ENCODE data around the gene TNIP3. TPM values are rescaled to one million over a fixed set of nuclear protein-coding genes. Genes with fewer than 3 reads are reported as not detected.
A peak's percentile ranks its signal among the peaks of the same experiment; 100 is the strongest.

The TNIP3 gene, protein sequence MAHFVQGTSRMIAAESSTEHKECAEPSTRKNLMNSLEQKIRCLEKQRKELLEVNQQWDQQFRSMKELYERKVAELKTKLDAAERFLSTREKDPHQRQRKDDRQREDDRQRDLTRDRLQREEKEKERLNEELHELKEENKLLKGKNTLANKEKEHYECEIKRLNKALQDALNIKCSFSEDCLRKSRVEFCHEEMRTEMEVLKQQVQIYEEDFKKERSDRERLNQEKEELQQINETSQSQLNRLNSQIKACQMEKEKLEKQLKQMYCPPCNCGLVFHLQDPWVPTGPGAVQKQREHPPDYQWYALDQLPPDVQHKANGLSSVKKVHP
- total RNA-seq (2012; rRNA removed) (0.18 and 0.28 TPM in 2 replicates), polyA plus RNA-seq (2012; rRNA removed) (0.10 TPM in 2 replicates), Bru-seq, nascent RNA (percentile 4 among the genes with signal in this experiment), BruChase-seq, experiment 1, labeled RNA remaining after a 6-hour chase (percentile 4 among the genes with signal in this experiment), BruChase-seq, experiment 2, labeled RNA remaining after a 2-hour chase (percentile 2 among the genes with signal in this experiment)
- polyA plus RNA-seq (2012; cell fraction: cytosol; rRNA removed) = 0.03 and 0.09 TPM in 2 replicates
- polyA plus RNA-seq (2012; cell fraction: nucleus; rRNA removed; ENCODE audit: low replicate concordance) = 0.07 TPM in 1 of 2 replicates, not detected in the other
- long read RNA-seq = 0 reads

DNA sequence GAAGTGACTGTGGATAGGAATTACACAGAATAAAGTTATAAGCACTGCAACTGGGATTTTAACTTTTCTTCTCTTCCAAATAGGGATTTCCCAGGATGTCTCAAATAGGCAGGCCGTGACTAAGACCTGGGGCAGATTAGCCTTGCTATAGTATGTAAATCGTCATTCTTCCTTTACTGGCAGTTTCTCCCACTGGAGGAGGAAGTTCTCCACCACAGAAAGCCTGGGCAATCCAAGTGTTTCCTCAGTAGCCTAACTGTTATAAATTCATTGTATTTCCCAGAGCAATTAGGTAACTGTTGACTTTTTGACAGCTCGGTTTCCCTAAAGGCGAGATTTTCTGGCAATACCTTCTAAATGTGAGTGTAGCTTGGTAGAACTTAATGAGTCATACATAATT is at the start of gene TNIP3:
Gene TNIP3, minus strand, starts transcription at position 31 of the 400 bp plus-strand sequence. CDS start 196 bp downstream, outside the sequence.
- no peaks in the 10 kb centered on the region for H3K9me3 ChIP-seq (ENCODE audit: control insufficient read depth, insufficient read depth, low read length)
- no peak within 1 kb of the TSS for H3K14ac ChIP-seq (replicated peaks; ENCODE audit: low read depth, low read length)
- no peak within 1 kb of the TSS for H3K23ac ChIP-seq (ENCODE audit: low read depth, low read length)
- no peaks in the 10 kb centered on the region for H3K4me1 ChIP-seq (ENCODE audit: control insufficient read depth, insufficient read depth, low read length)
- no peak within 1 kb of the TSS for H3K4ac ChIP-seq (ENCODE audit: low read depth, low read length)
- no peak within 1 kb of the TSS for H3K56ac ChIP-seq (ENCODE audit: extremely low read depth, insufficient read depth, low read length)
- H4K20me1 ChIP-seq (ENCODE audit: insufficient read depth, low read length) = no peaks in the 10 kb centered on the region
- H2BK5ac ChIP-seq (ENCODE audit: low read depth, low read length, poor library complexity, severe bottlenecking) = no peak within 1 kb of the TSS
- TF ChIP-seq, protein P1, sequence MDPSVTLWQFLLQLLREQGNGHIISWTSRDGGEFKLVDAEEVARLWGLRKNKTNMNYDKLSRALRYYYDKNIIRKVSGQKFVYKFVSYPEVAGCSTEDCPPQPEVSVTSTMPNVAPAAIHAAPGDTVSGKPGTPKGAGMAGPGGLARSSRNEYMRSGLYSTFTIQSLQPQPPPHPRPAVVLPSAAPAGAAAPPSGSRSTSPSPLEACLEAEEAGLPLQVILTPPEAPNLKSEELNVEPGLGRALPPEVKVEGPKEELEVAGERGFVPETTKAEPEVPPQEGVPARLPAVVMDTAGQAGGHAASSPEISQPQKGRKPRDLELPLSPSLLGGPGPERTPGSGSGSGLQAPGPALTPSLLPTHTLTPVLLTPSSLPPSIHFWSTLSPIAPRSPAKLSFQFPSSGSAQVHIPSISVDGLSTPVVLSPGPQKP (IDR thresholded peaks at IDR 0.05; ENCODE audit: borderline replicate concordance, low read depth, low read length) = no peak
- TF ChIP-seq CEBPB (IDR thresholded peaks at IDR 0.05; ENCODE audit: low read depth, low read length) = 0 out of 2 replicates have a peak, but pooled peaks have one; percentile 0
- H2AK5ac ChIP-seq (ENCODE audit: low read depth, low read length) = no peak within 1 kb of the TSS
- H3K36me3 ChIP-seq (ENCODE audit: control insufficient read depth, insufficient read depth, low read length) = no peaks in the 10 kb centered on the region
- H3K79me1 ChIP-seq (ENCODE audit: low read depth in 1 of 2, low read length in 2 of 2) = no peaks in the 10 kb centered on the region
- BruUV-seq (replicated peaks) = no TSS peak
- H3K27me3 ChIP-seq (ENCODE audit: control insufficient read depth, insufficient read depth, low read length) = no peaks in the 10 kb centered on the region
- dilution Hi-C loops (cut with HindIII; ENCODE audit: low sequenced_read_pairs, unreplicated experiment) = no loop called here
- H4K5ac ChIP-seq (ENCODE audit: low read depth, low read length) = no peak within 1 kb of the TSS
- H3K18ac ChIP-seq (ENCODE audit: low read depth, low read length) = no peak within 1 kb of the TSS
- DNase-seq (peak; percentile 55), ATAC-seq (ENCODE audit: low read depth) (no peak)
- H2AK9ac ChIP-seq (replicated peaks; ENCODE audit: low read depth, low read length, poor library complexity) = no peak within 1 kb of the TSS
- H3K4me3 ChIP-seq (ENCODE audit: insufficient read depth, low read depth, low read length) = no peak within 1 kb of the TSS
- ChIA-PET POLR2A (ENCODE audit: unreplicated experiment) (no interaction called here), CTCF (no interaction called here)
- no peak within 1 kb of the TSS for H4K8ac ChIP-seq (ENCODE audit: low read depth in 2 of 2, low read length in 2 of 2)
- H3K27ac ChIP-seq (ENCODE audit: insufficient read depth, low read length) = no peak within 1 kb of the TSS
- no peak within 1 kb of the TSS for H2BK20ac ChIP-seq (ENCODE audit: low read depth, low read length)
- H4K91ac ChIP-seq (ENCODE audit: insufficient read depth, low read depth, low read length) = no peak within 1 kb of the TSS
- no CpG with 5 or more reads among the region's 4 CpGs for WGBS, 2 experiments (ENCODE audit: extremely low coverage in 2 of 2, insufficient read length in 1 of 2)
- H2AFZ ChIP-seq (replicated peaks; ENCODE audit: low read length, poor library complexity) = no peak within 1 kb of the TSS
- in situ Hi-C loops (cut with MboI; ENCODE audit: low sequenced_read_pairs) = no loop called here
- no peaks in the 10 kb centered on the region for H3K9me1 ChIP-seq (ENCODE audit: insufficient read depth, low read length)
- H3K4me2 ChIP-seq (ENCODE audit: low read depth, low read length) = no peak within 1 kb of the TSS
- H2BK120ac ChIP-seq (ENCODE audit: low read depth, low read length) = no peak within 1 kb of the TSS
- H2BK15ac ChIP-seq (ENCODE audit: low read depth, low read length) = no peak within 1 kb of the TSS
- intact Hi-C loops (cut with micrococcal nuclease) = no loop called here
- H3K9ac ChIP-seq (ENCODE audit: low read depth, low read length) = no peak within 1 kb of the TSS
